K562 (cell line): ENCODE data around the gene ABCB9. TPM values are rescaled to one million over a fixed set of nuclear protein-coding genes. Genes with fewer than 3 reads are reported as not detected.

Experiments used
- ATF1 ChIP-seq, 2 experiments: fragments of 450-650 bp in 1 of 2; IDR thresholded peaks; 2 replicates each; pipeline ENCODE4 v1.6.1; 2016; ENCODE audit warnings: missing compliant biosample characterization in 1 of 2, missing genetic modification characterization in 1 of 2
- EP400 ChIP-seq: fragments of 450-650 bp; IDR thresholded peaks from 2 replicates; pipeline ENCODE4 v1.6.1; 2017; ENCODE audit warnings: antibody characterized with exemption, mild to moderate bottlenecking, moderate library complexity
- FIP1L1 ChIP-seq: fragments of 200-400 bp; formaldehyde crosslinking; IDR thresholded peaks from 2 replicates; pipeline ENCODE4 v1.6.1; 2018; ENCODE audit warnings: mild to moderate bottlenecking, low read depth, low read length; ENCODE audit not compliant: poor library complexity, severe bottlenecking
- FOXJ3 ChIP-seq: sonication (generic); formaldehyde crosslinking; IDR thresholded peaks from 2 replicates; pipeline ENCODE4 v1.4.0; 2020; ENCODE audit warnings: mild to moderate bottlenecking, missing genetic modification reagents
- GABPB1 ChIP-seq: sonication (generic); formaldehyde crosslinking; IDR thresholded peaks from 2 replicates; pipeline ENCODE4 v1.8.0; 2022; ENCODE audit warnings: mild to moderate bottlenecking, missing genetic modification reagents
- GATAD2A ChIP-seq: fragments of 450-650 bp; IDR thresholded peaks from 2 replicates; pipeline ENCODE4 v1.6.1; 2017
- HDAC1 ChIP-seq, 2 experiments: fragments of 450-650 bp; IDR thresholded peaks; 2 replicates each; pipeline ENCODE4 v1.6.1; 2016 to 2017; ENCODE audit warnings: inconsistent platforms in 1 of 2, mild to moderate bottlenecking in 1 of 2, moderate library complexity in 1 of 2
- HDAC2 ChIP-seq: fragments of 450-650 bp; IDR thresholded peaks from 2 replicates; pipeline ENCODE4 v1.6.1; 2016; ENCODE audit warnings: mild to moderate bottlenecking
- KAT8 ChIP-seq: fragments of 450-650 bp; IDR thresholded peaks from 2 replicates; pipeline ENCODE4 v1.6.1; 2016; ENCODE audit warnings: low read depth, mild to moderate bottlenecking
- MAFK ChIP-seq: IDR thresholded peaks from 2 replicates; pipeline ENCODE4 v1.6.1; 2011; ENCODE audit warnings: low read length, improper control_type of control experiment
- MIER1 ChIP-seq: fragments of 450-650 bp; IDR thresholded peaks from 2 replicates; pipeline ENCODE4 v1.6.1; 2016; ENCODE audit warnings: antibody characterized with exemption, mild to moderate bottlenecking, low read depth
- RAD21 ChIP-seq, 2 experiments: fragments of 250-450 bp in 1 of 2; fragments of 450-650 bp in 1 of 2; sonication (Bioruptor Pico) in 1 of 2; formaldehyde crosslinking in 1 of 2; IDR thresholded peaks in 1 of 2; conservative IDR thresholded peaks in 1 of 2; 2 replicates each; pipeline versions ENCODE4 v1.4.0 to v1.8.0; 2020 to 2022; ENCODE audit warnings: mild to moderate bottlenecking in 2 of 2, moderate library complexity in 1 of 2
- RHOXF2B ChIP-seq: fragments of 250-450 bp; sonication (Bioruptor Pico); conservative IDR thresholded peaks from 2 replicates; pipeline ENCODE4 v1.5.1; 2021
- TARDBP ChIP-seq: fragments of 450-650 bp; IDR thresholded peaks from 2 replicates; pipeline ENCODE4 v1.6.1; 2016
- YBX1 ChIP-seq: fragments of 450-650 bp; IDR thresholded peaks from 2 replicates; pipeline ENCODE4 v1.7.1; 2016; ENCODE audit warnings: mild to moderate bottlenecking
- ZNF134 ChIP-seq: fragments of 250-450 bp; sonication (Bioruptor Pico); conservative IDR thresholded peaks from 2 replicates; pipeline ENCODE4 v1.4.0; 2020
- ZNF175 ChIP-seq: fragments of 200-800 bp; sonication (Bioruptor generic); IDR thresholded peaks from 2 replicates; pipeline ENCODE4 v1.6.1; 2016; ENCODE audit warnings: low read depth, mild to moderate bottlenecking, missing genetic modification characterization, missing compliant biosample characterization
- ZNF347 ChIP-seq: fragments of 450-650 bp; formaldehyde crosslinking; IDR thresholded peaks from 2 replicates; pipeline ENCODE4 v1.4.0; 2020; ENCODE audit warnings: low read depth, mild to moderate bottlenecking, moderate library complexity
- ZNF408 ChIP-seq: fragments of 250-450 bp; sonication (Bioruptor Pico); IDR thresholded peaks from 2 replicates; pipeline ENCODE4 v1.4.0; 2020; ENCODE audit warnings: low read depth, mild to moderate bottlenecking, moderate library complexity
- polyA plus RNA-seq, 8 experiments: library from polyadenylated mRNA; depleted of rRNA in 4 of 8; stranded (reverse) in 5 of 8; unstranded in 3 of 8; fragments of >200 nt; fragmentation: Nextera tagmentation in 2 of 8; fragmentation: Illumina TruSeq in 1 of 8; extraction: Ambion mirVana in 2 of 8; extraction: Trizol in 1 of 8; gene quantifications; 2 replicates each; pipeline versions ENCODE4 v1.2.1 to v1.2.3, GENCODE V29; 2011 to 2014; ENCODE audit warnings: inconsistent platforms in 1 of 8, missing spikeins in 1 of 8
- total RNA-seq, 7 experiments: library from RNA; depleted of rRNA in 6 of 7; stranded (reverse); fragments of >200 nt in 6 of 7; fragmentation: Illumina TruSeq in 2 of 7; extraction: Trizol in 2 of 7; gene quantifications; 2 replicates each; pipeline versions ENCODE4 v1.2.1 to v1.2.3, GENCODE V29; 2011 to 2021; ENCODE audit warnings: low replicate concordance in 1 of 7
- TF ChIP-seq, protein P1 (sequence below): sonication (generic); formaldehyde crosslinking; IDR thresholded peaks from 2 replicates; pipeline ENCODE4 v1.8.0; 2022; ENCODE audit warnings: mild to moderate bottlenecking, missing genetic modification reagents
- TF ChIP-seq, protein P2 (sequence below), 3 experiments: fragments of 200-800 bp in 1 of 3; fragments of 250-450 bp in 1 of 3; fragments of 450-650 bp in 1 of 3; sonication (Bioruptor Pico) in 1 of 3; sonication (Bioruptor generic) in 1 of 3; formaldehyde crosslinking in 1 of 3; IDR thresholded peaks; 2 replicates each; pipeline versions ENCODE4 v1.6.1 to v1.8.0; 2016 to 2022; ENCODE audit warnings: mild to moderate bottlenecking in 2 of 3, missing genetic modification characterization in 2 of 3, missing compliant biosample characterization in 1 of 3, moderate library complexity in 1 of 3

The ABCB9 gene
- total and polyA plus RNA-seq, 9 of the 15 experiments (the other 6 are each of a cell fraction or from before 2014, with no cell fraction given): 0.20 to 12.6 (median 6.2) TPM

DNA sequence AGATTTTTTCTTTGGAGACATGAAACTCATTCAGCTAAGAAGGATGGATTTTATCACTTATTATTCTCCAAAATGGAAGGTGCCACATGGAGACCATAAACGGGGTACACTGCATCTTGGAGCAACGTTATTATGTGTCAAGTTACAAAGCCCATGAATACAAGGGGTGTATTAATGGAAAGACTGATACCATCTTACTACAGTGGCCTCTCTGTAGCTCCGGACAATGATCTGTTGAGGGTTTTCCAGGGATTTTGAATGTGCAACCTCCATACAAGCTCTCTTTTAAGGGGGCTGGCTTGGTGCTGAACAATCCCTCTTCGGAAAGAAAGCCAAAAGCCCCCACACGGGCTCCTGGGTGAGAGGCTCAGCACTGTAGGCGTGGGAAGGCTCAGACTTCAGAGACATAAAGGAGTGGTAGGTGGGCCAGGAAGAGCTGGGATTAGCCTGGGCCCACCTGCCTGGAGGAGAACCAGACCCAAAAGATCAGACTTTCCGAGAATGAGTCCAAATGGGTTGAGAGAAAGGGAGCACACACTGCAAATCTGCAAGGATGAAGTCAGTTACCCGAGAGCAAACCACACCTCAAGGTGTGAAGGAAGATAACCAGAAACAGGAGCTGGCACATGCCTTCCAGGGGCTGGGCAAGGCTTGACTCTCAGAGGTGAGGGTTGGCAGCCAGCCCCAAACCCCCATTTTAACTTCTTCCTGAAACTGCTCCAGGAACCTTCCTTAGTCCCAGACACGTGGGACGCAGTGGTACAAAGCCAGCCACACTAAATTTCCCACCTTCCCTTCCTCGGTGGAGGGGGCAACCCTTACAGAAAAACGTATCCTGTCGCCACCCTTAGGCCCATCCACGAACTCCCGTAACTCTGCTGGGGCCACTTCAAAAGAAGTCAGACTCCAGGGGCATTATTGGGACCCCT is 71.8 kb downstream of the ABCB9 start (continued):
- TF ChIP-seq HDAC1 (IDR thresholded peaks at IDR 0.05) (0 out of 4 replicates have a peak, but pooled peaks of 1 of the 2 experiments have one; percentile 39), MIER1 (no peak), RAD21 (CRISPR knock-in tag; conservative IDR thresholded peaks at IDR 0.05 in 1 of 2, IDR thresholded peaks at IDR 0.05 in 1 of 2) (peak in 1 of 2 experiments; percentile 48; a peak in 3 of 4 replicates), KAT8 (no peak), ATF1 (CRISPR knock-in tag; IDR thresholded peaks at IDR 0.05) (no peak), ATF1 (tag; IDR thresholded peaks at IDR 0.05) (0 out of 2 replicates have a peak, but pooled peaks have one; percentile 21), MAFK (no peak), ZNF134 (CRISPR knock-in tag) (no peak), GATAD2A (peak; percentile 47; the same call in 1 of the 2 replicates), FIP1L1 (no peak), YBX1 (no peak), TARDBP (no peak), ZNF347 (no peak), FOXJ3 (no peak), ZNF408 (no peak), HDAC2 (peak; percentile 12; the same call in 1 of the 2 replicates), GABPB1 (CRISPR knock-in tag) (no peak), ZNF175 (CRISPR knock-in tag) (no peak), EP400 (0 out of 2 replicates have a peak, but pooled peaks have one; percentile 21), RHOXF2B (CRISPR knock-in tag) (no peak)
- TF ChIP-seq, protein P1, sequence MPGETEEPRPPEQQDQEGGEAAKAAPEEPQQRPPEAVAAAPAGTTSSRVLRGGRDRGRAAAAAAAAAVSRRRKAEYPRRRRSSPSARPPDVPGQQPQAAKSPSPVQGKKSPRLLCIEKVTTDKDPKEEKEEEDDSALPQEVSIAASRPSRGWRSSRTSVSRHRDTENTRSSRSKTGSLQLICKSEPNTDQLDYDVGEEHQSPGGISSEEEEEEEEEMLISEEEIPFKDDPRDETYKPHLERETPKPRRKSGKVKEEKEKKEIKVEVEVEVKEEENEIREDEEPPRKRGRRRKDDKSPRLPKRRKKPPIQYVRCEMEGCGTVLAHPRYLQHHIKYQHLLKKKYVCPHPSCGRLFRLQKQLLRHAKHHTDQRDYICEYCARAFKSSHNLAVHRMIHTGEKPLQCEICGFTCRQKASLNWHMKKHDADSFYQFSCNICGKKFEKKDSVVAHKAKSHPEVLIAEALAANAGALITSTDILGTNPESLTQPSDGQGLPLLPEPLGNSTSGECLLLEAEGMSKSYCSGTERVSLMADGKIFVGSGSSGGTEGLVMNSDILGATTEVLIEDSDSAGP: no peak
- TF ChIP-seq, protein P2, sequence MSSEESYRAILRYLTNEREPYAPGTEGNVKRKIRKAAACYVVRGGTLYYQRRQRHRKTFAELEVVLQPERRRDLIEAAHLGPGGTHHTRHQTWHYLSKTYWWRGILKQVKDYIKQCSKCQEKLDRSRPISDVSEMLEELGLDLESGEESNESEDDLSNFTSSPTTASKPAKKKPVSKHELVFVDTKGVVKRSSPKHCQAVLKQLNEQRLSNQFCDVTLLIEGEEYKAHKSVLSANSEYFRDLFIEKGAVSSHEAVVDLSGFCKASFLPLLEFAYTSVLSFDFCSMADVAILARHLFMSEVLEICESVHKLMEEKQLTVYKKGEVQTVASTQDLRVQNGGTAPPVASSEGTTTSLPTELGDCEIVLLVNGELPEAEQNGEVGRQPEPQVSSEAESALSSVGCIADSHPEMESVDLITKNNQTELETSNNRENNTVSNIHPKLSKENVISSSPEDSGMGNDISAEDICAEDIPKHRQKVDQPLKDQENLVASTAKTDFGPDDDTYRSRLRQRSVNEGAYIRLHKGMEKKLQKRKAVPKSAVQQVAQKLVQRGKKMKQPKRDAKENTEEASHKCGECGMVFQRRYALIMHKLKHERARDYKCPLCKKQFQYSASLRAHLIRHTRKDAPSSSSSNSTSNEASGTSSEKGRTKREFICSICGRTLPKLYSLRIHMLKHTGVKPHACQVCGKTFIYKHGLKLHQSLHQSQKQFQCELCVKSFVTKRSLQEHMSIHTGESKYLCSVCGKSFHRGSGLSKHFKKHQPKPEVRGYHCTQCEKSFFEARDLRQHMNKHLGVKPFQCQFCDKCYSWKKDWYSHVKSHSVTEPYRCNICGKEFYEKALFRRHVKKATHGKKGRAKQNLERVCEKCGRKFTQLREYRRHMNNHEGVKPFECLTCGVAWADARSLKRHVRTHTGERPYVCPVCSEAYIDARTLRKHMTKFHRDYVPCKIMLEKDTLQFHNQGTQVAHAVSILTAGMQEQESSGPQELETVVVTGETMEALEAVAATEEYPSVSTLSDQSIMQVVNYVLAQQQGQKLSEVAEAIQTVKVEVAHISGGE (CRISPR knock-in tag; IDR thresholded peaks at IDR 0.05): no peak
